Neutrophil (primary cell): ENCODE data around the gene INPP5A.
"Not testable (repeated sequence)": the region's sequence is repeated elsewhere in the genome, so short reads cannot be mapped to it uniquely, and the experiment has no call there.

Experiments used
- H3K27ac ChIP-seq: fragments of 200-600 bp; sonication (generic); 2 replicates; pipeline ENCODE4 v1.5.1; 2016; ENCODE audit warnings: mild to moderate bottlenecking, moderate library complexity
- H3K27me3 ChIP-seq: fragments of 200-600 bp; sonication (generic); 2 replicates; pipeline ENCODE4 v1.6.0; 2016; ENCODE audit warnings: mild to moderate bottlenecking
- H3K36me3 ChIP-seq: fragments of 200-600 bp; sonication (generic); 2 replicates; pipeline ENCODE4 v1.5.1; 2017
- H3K4me1 ChIP-seq, 2 experiments: fragments of 200-600 bp in 1 of 2; sonication (generic) in 1 of 2; 1 replicate in 1 of 2; 2 replicates in 1 of 2; pipeline versions ENCODE4 v1.5.1 to v1.6.1; 2013 to 2016; ENCODE audit warnings: low read depth in 1 of 2, low read length in 1 of 2, mild to moderate bottlenecking in 1 of 2, moderate library complexity in 1 of 2; ENCODE audit not compliant: control insufficient read depth in 1 of 2, insufficient read depth in 1 of 2
- H3K4me3 ChIP-seq, 2 experiments: fragments of 200-600 bp in 1 of 2; sonication (generic) in 1 of 2; 1 replicate in 1 of 2; 2 replicates in 1 of 2; pipeline ENCODE4 v1.5.1; 2013 to 2016; ENCODE audit warnings: low read depth in 1 of 2, low read length in 1 of 2, mild to moderate bottlenecking in 1 of 2, moderate library complexity in 1 of 2
- H3K9me3 ChIP-seq: fragments of 200-600 bp; sonication (generic); 2 replicates; pipeline ENCODE4 v1.5.1; 2016
- TF ChIP-seq, protein P1 (sequence below): fragments of 200-600 bp; sonication (generic); IDR thresholded peaks from 2 replicates; pipeline ENCODE4 v1.5.1; 2016; ENCODE audit warnings: antibody characterized with exemption

Gene INPP5A

GRCh38 chr10:132570265-132570664 lies 32.7 kb downstream of the INPP5A start:
- TF ChIP-seq, protein P1, sequence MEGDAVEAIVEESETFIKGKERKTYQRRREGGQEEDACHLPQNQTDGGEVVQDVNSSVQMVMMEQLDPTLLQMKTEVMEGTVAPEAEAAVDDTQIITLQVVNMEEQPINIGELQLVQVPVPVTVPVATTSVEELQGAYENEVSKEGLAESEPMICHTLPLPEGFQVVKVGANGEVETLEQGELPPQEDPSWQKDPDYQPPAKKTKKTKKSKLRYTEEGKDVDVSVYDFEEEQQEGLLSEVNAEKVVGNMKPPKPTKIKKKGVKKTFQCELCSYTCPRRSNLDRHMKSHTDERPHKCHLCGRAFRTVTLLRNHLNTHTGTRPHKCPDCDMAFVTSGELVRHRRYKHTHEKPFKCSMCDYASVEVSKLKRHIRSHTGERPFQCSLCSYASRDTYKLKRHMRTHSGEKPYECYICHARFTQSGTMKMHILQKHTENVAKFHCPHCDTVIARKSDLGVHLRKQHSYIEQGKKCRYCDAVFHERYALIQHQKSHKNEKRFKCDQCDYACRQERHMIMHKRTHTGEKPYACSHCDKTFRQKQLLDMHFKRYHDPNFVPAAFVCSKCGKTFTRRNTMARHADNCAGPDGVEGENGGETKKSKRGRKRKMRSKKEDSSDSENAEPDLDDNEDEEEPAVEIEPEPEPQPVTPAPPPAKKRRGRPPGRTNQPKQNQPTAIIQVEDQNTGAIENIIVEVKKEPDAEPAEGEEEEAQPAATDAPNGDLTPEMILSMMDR: no peak
- Histone ChIP-seq H3K36me3 (peaks cover 4% of the 10 kb centered on the region), H3K27ac (no peak overlapping the region), H3K9me3 (no peaks in the 10 kb centered on the region), H3K4me1 (peaks cover 32 to 48% of the 10 kb centered on the region in 2 experiments), H3K4me3 (no peak overlapping the region), H3K27me3 (no peaks in the 10 kb centered on the region)

- peak overlapping the region; percentile 45 for H3K27ac ChIP-seq
- H3K4me1 ChIP-seq: peaks cover 40 to 54% of the 10 kb centered on the region in 2 experiments
- H3K9me3 ChIP-seq: no peaks in the 10 kb centered on the region
- H3K27me3 ChIP-seq: no peaks in the 10 kb centered on the region
- TF ChIP-seq, protein P1: no peak
- H3K36me3 ChIP-seq: no peaks in the 10 kb centered on the region
- H3K4me3 ChIP-seq: no peak overlapping the region
Measured at GRCh38 chr10:132570771-132571649, 33.4 kb downstream of the INPP5A start.

DNA sequence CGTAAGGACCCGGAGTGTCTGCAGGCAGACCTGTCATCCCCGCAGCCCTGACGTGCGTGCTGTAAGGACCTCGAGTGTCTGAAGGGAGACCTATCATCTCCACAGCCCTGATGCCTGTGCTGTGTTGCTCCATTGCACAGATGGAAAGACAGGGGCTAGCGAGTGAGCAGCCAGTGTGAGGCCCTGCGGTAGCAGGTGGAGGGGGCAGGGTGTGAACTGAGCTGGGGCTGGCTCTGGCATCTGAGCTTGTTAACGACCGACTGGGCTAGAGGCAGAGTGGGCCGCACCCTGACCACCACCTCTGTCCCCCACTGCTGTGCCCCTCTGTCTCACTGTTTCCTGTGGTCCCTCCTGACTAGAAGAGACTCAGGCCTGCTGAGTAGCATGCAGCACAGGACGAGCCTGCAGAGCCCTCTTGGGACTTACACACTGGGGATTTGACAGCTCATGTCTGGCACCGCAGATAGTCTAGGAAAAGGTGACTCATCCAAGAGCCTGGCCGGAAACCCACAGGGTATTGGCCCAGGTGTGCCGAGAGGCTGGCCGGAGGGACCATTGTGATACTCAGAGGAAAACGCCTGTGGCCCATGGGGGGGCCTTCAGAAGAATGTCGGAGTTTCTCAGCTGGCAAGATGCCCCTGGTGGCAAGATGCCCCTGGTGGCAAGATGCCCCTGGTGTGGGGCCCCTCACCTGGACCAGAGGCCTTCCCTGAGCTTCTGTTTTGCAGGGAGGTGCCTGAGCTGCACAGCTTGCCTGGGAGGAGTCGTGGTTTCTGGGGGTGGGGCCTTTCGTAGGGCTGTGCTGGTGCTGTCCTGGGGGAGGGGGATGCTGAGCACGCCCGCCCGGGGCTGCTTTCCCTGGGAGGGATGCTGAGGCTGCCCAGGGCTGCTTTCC lies 34.3 kb downstream of the INPP5A start:
- Histone ChIP-seq H3K36me3 (no peaks in the 10 kb centered on the region), H3K27ac (peak overlapping the region; percentile 45), H3K4me1 (peaks cover 41 to 59% of the 10 kb centered on the region in 2 experiments), H3K27me3 (no peaks in the 10 kb centered on the region), H3K4me3 (peak overlapping the region; percentile 16 to 36), H3K9me3 (no peaks in the 10 kb centered on the region)
- TF ChIP-seq, protein P1: no peak

- H3K36me3 ChIP-seq: no peaks in the 10 kb centered on the region
- peak overlapping the region; percentile 45 for H3K27ac ChIP-seq
- H3K27me3 ChIP-seq: no peaks in the 10 kb centered on the region
- H3K9me3 ChIP-seq: no peaks in the 10 kb centered on the region
- TF ChIP-seq, protein P1: no peak
- peaks cover 42 to 60% of the 10 kb centered on the region in 2 experiments for H3K4me1 ChIP-seq
- peak overlapping the region in 1 of 2 experiments; percentile 36 for H3K4me3 ChIP-seq
Measured at GRCh38 chr10:132572545-132572937, 35.0 kb downstream of the INPP5A start.

- H3K4me1 ChIP-seq: peaks cover 46 to 64% of the 10 kb centered on the region in 2 experiments
- not testable (repeated sequence) for H3K9me3 ChIP-seq, H3K27ac ChIP-seq, H3K4me3 ChIP-seq, H3K27me3 ChIP-seq, H3K36me3 ChIP-seq
Measured at GRCh38 chr10:132572946-132573345, 35.4 kb downstream of the INPP5A start.
